Astrocyte (in vitro differentiated cells and primary cell): ENCODE measurements around the gene ERICH6. TPM values are rescaled to one million over a fixed set of nuclear protein-coding genes. Genes with fewer than 3 reads are reported as not detected.

Experiments used
- DNase-seq: peaks from one replicate; pipeline ENCODE4 v3.0.0-alpha.2; 2010; ENCODE audit warnings: low read depth
- FAIRE-seq: peaks from 2 replicates; lab custom pipeline; 2011; peaks lifted over from hg19 to GRCh38; lab: Jason Lieb, UNC
- H2AFZ ChIP-seq: 2 replicates; pipeline ENCODE4 v1.6.0; 2012; ENCODE audit warnings: low read depth, low read length, inconsistent platforms
- H3K27ac ChIP-seq: 2 replicates; pipeline ENCODE4 v1.5.1; 2011; ENCODE audit warnings: low read depth, low read length, inconsistent platforms
- H3K27me3 ChIP-seq: 2 replicates; pipeline ENCODE4 v1.6.0; 2011; ENCODE audit warnings: low read length, inconsistent platforms; ENCODE audit not compliant: insufficient read depth
- H3K36me3 ChIP-seq: 2 replicates; pipeline ENCODE4 v1.5.1; 2011; ENCODE audit warnings: low read length, inconsistent platforms; ENCODE audit not compliant: insufficient read depth
- H3K4me1 ChIP-seq: 2 replicates; pipeline ENCODE4 v1.5.1; 2011; ENCODE audit warnings: low read length, inconsistent platforms; ENCODE audit not compliant: insufficient read depth
- H3K4me2 ChIP-seq: 2 replicates; pipeline ENCODE4 v1.6.0; 2012; ENCODE audit warnings: low read length, inconsistent platforms
- H3K4me3 ChIP-seq: 2 replicates; pipeline ENCODE4 v1.5.1; 2011; ENCODE audit warnings: low read depth, mild to moderate bottlenecking, low read length, inconsistent platforms; ENCODE audit not compliant: insufficient read depth
- H3K79me2 ChIP-seq: 2 replicates; pipeline ENCODE4 v1.6.0; 2012; ENCODE audit warnings: mild to moderate bottlenecking, low read length, inconsistent platforms; ENCODE audit not compliant: insufficient read depth
- H3K9ac ChIP-seq: 2 replicates; pipeline ENCODE4 v1.6.0; 2012; ENCODE audit warnings: mild to moderate bottlenecking, low read length, inconsistent platforms
- H3K9me3 ChIP-seq: 2 replicates; pipeline ENCODE4 v1.5.1; 2012; ENCODE audit warnings: low read depth, mild to moderate bottlenecking, low read length, inconsistent platforms; ENCODE audit not compliant: insufficient read depth
- H4K20me1 ChIP-seq: 2 replicates; pipeline ENCODE4 v1.6.0; 2012; ENCODE audit warnings: low read length, inconsistent platforms; ENCODE audit not compliant: insufficient read depth
- H3K27ac Mint-ChIP-seq: one replicate; pipeline ENCODE4 v1.8.0; 2021; ENCODE audit warnings: mild to moderate bottlenecking, mixed read lengths; ENCODE audit not compliant: unreplicated experiment
- H3K27me3 Mint-ChIP-seq: one replicate; pipeline ENCODE4 v1.8.0; 2021; ENCODE audit warnings: low read depth, mixed read lengths; ENCODE audit not compliant: unreplicated experiment
- H3K36me3 Mint-ChIP-seq: one replicate; pipeline ENCODE4 v1.8.0; 2021; ENCODE audit warnings: low read depth, mixed read lengths; ENCODE audit not compliant: unreplicated experiment
- H3K4me1 Mint-ChIP-seq: one replicate; pipeline ENCODE4 v1.8.0; 2021; ENCODE audit warnings: low read depth, mixed read lengths; ENCODE audit not compliant: unreplicated experiment
- H3K4me3 Mint-ChIP-seq: one replicate; pipeline ENCODE4 v1.8.0; 2021; ENCODE audit warnings: mild to moderate bottlenecking, moderate library complexity, mixed read lengths; ENCODE audit not compliant: unreplicated experiment
- H3K9me3 Mint-ChIP-seq: one replicate; pipeline ENCODE4 v1.8.0; 2021; ENCODE audit warnings: mild to moderate bottlenecking, mixed read lengths; ENCODE audit not compliant: unreplicated experiment
- EZH2 ChIP-seq: IDR thresholded peaks from 2 replicates; pipeline ENCODE4 v1.6.1; 2012; ENCODE audit warnings: mild to moderate bottlenecking, low read length, inconsistent platforms; ENCODE audit not compliant: insufficient read depth
- total RNA-seq: library from RNA; stranded (reverse); gene quantifications from 2 replicates; pipeline ENCODE4 v1.2.1, GENCODE V29; 2021
- TF ChIP-seq, protein P1 (sequence below): IDR thresholded peaks from 2 replicates; pipeline ENCODE4 v1.5.1; 2011; ENCODE audit warnings: low read depth, mild to moderate bottlenecking, inconsistent platforms, low read length, moderate library complexity; ENCODE audit not compliant: insufficient read depth

Gene ERICH6
- total RNA-seq, 1 donor from 2014 or later = 0.09 TPM

DNA sequence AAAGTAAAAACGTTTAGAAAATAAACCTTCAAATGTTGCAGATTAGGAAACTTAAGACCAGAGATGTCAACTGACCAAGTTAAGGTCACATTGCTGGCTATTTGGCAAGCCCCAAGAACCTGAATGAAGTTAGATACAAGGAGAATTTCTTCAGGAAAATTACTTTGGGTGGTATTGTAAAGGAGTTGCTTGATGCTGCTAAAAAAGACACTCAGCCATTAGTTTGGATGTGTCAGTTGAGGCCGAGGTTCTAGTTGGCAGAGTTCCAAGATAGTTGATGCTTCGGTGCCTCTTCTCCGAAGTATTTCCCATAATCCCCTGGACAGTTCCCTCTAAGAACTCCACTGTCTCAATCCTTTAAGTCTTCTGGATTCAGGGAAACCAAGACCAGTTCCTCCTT lies 35.0 kb upstream of the ERICH6 start:
- H3K4me2 ChIP-seq = peak overlapping the region; percentile 1
- no peak for FAIRE-seq
- no peaks in the 10 kb centered on the region for H3K36me3 ChIP-seq

DNA sequence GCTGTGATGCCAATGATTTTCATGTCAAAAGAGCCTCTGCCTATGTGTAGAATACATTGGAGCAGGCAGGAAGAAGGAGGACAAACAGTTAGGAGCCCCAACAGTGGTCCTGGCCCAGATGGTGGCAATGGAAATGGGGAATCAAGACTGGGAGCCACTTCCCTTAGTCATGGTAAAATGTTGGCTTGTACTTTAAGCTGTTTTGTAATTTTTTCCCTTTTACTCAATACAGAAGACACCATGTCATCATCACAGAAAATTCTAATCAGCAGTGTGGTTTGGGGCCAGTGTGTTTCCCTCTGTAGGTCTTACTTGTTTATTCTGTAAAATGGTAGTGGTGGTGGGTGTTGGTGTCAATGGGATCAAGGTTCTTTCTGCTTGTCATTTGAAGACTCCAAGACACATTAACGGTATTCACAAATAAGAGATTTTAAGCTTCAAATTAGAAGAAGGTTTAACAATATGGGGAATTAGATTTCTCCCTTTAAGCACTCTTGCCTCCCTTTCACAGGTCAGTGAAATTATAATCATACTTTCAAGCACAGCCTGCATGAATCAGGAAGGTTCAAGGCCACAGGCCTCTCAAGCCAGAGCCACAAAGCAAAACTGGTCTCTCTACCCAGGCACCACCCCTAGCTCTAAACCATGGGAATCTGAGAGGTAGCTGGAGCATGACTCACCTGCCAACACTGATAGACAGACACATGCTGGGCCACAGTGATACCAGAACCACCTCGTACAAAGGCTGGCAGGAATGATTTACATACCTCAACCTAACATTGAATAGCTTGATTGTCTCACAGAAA lies 34.4 kb upstream of the ERICH6 start:
- H3K27ac ChIP-seq = no peak overlapping the region
- no peak for FAIRE-seq
- H3K9me3 ChIP-seq = no peaks in the 10 kb centered on the region
- peaks cover 13% of the 10 kb centered on the region for H3K4me1 ChIP-seq
- Mint-ChIP-seq H3K4me3 (peak overlapping the region; percentile 54), H3K27ac (peak overlapping the region; percentile 91), H3K36me3 (peaks cover 33% of the 10 kb centered on the region), H3K9me3 (peaks cover 5% of the 10 kb centered on the region), H3K27me3 (no peaks in the 10 kb centered on the region), H3K4me1 (peaks cover 72% of the 10 kb centered on the region)
- no peak for TF ChIP-seq EZH2
- TF ChIP-seq, protein P1, sequence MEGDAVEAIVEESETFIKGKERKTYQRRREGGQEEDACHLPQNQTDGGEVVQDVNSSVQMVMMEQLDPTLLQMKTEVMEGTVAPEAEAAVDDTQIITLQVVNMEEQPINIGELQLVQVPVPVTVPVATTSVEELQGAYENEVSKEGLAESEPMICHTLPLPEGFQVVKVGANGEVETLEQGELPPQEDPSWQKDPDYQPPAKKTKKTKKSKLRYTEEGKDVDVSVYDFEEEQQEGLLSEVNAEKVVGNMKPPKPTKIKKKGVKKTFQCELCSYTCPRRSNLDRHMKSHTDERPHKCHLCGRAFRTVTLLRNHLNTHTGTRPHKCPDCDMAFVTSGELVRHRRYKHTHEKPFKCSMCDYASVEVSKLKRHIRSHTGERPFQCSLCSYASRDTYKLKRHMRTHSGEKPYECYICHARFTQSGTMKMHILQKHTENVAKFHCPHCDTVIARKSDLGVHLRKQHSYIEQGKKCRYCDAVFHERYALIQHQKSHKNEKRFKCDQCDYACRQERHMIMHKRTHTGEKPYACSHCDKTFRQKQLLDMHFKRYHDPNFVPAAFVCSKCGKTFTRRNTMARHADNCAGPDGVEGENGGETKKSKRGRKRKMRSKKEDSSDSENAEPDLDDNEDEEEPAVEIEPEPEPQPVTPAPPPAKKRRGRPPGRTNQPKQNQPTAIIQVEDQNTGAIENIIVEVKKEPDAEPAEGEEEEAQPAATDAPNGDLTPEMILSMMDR = no peak
- no peak overlapping the region for H3K9ac ChIP-seq
- peak; percentile 50 for DNase-seq
- H3K4me3 ChIP-seq = no peak overlapping the region
- peaks cover 16% of the 10 kb centered on the region for H4K20me1 ChIP-seq
- peaks cover 15% of the 10 kb centered on the region for H3K79me2 ChIP-seq
- no peaks in the 10 kb centered on the region for H3K36me3 ChIP-seq
- H3K4me2 ChIP-seq = peak overlapping the region; percentile 1
- H2AFZ ChIP-seq = no peak overlapping the region
- H3K27me3 ChIP-seq = no peaks in the 10 kb centered on the region

More for the DNA sequence above, 35.0 kb upstream of the ERICH6 start:
- Histone ChIP-seq H3K9me3 (no peaks in the 10 kb centered on the region), H3K27me3 (no peaks in the 10 kb centered on the region), H3K79me2 (peaks cover 21% of the 10 kb centered on the region), H3K4me3 (no peak overlapping the region), H3K27ac (no peak overlapping the region), H3K9ac (no peak overlapping the region), H4K20me1 (peaks cover 22% of the 10 kb centered on the region), H2AFZ (no peak overlapping the region), H3K4me1 (peaks cover 19% of the 10 kb centered on the region)
- Mint-ChIP-seq H3K4me3 (peak overlapping the region; percentile 54), H3K27ac (peak overlapping the region; percentile 91), H3K4me1 (peaks cover 73% of the 10 kb centered on the region), H3K27me3 (no peaks in the 10 kb centered on the region), H3K9me3 (peaks cover 5% of the 10 kb centered on the region), H3K36me3 (peaks cover 31% of the 10 kb centered on the region)
- no peak for DNase-seq
- no peak for TF ChIP-seq EZH2
- TF ChIP-seq, protein P1 = no peak
